Left lobe of liver (tissue), 1 donor: ENCODE results near the gene SUCLG1. TPM values are rescaled to one million over a fixed set of nuclear protein-coding genes. Genes with fewer than 3 reads are reported as not detected.

Experiments
- total RNA-seq: library from RNA; stranded (reverse); gene quantifications from one replicate; pipeline ENCODE4 v1.2.1, GENCODE V29; 2021
- donor health status: DM: no; HTN: yes; CAD: no.

SUCLG1 gene
- total RNA-seq, 1 donor from 2014 or later = 82.0 TPM

Other genes starting within 250 kb of the SUCLG1 start
- 1.9 TPM for gene DNAH6, start 57.2 kb upstream of the SUCLG1 start, total RNA-seq